ENCODE measurements around the gene KCNC4.
A peak's percentile ranks its signal among the peaks of the same experiment; 100 is the strongest.

Gene KCNC4

GRCh38 chr1:110189181-110189580, 20.9 kb upstream of the KCNC4 start:
- no peak for DNase-seq

- no peak for DNase-seq
These were observed 19.7 kb upstream of the KCNC4 start for GRCh38 chr1:110190282-110190929.

- DNase-seq: no peak
These were observed 17.6 kb upstream of the KCNC4 start for GRCh38 chr1:110192541-110192940.

GRCh38 chr1:110195196-110195595, 14.9 kb upstream of the KCNC4 start:
- no peak for DNase-seq

GRCh38 chr1:110196917-110197765, 13.0 kb upstream of the KCNC4 start:
- peak in 1 of 2 experiments; percentile 58 for DNase-seq

GRCh38 chr1:110197905-110198629, 12.0 kb upstream of the KCNC4 start:
- no peak for DNase-seq

GRCh38 chr1:110198746-110199145, 11.4 kb upstream of the KCNC4 start:
- DNase-seq: no peak

GRCh38 chr1:110200190-110200589, 9.9 kb upstream of the KCNC4 start:
- DNase-seq: no peak

GRCh38 chr1:110200666-110201065, 9.4 kb upstream of the KCNC4 start:
- DNase-seq: no peak

- DNase-seq: no peak
These were observed 8.8 kb upstream of the KCNC4 start for GRCh38 chr1:110201157-110201825.

GRCh38 chr1:110203021-110203661, 7.0 kb upstream of the KCNC4 start:
- peak; percentile 32 to 61 for DNase-seq

- DNase-seq: no peak
These were observed 5.0 kb upstream of the KCNC4 start for GRCh38 chr1:110205156-110205555.

GRCh38 chr1:110205591-110206155, 4.4 kb upstream of the KCNC4 start:
- no peak for DNase-seq

GRCh38 chr1:110206261-110206920, 3.7 kb upstream of the KCNC4 start:
- no peak for DNase-seq

- DNase-seq: peak; percentile 46 to 76
These were observed 2.3 kb upstream of the KCNC4 start for GRCh38 chr1:110207831-110208230.

- no peak for DNase-seq
These were observed 1.0 kb upstream of the KCNC4 start for GRCh38 chr1:110208916-110209645.

- peak; percentile 36 to 40 for DNase-seq
These were observed 736 bp downstream of the KCNC4 start for GRCh38 chr1:110210604-110211495.

- no peak for DNase-seq
These were observed 1.5 kb downstream of the KCNC4 start for GRCh38 chr1:110211496-110212168.
